HepG2 (cell line): ENCODE data around the gene MEX3A. TPM values are rescaled to one million over a fixed set of nuclear protein-coding genes. Genes with fewer than 3 reads are reported as not detected.

Experiments
- ATAD3A ChIP-seq: sonication (generic); formaldehyde crosslinking; IDR thresholded peaks from 2 replicates; pipeline ENCODE4 v1.4.0; 2020; ENCODE audit warnings: missing genetic modification reagents
- CENPT ChIP-seq: sonication (generic); formaldehyde crosslinking; IDR thresholded peaks from 2 replicates; pipeline ENCODE4 v1.8.0; 2022; ENCODE audit warnings: low read depth, mild to moderate bottlenecking, moderate library complexity, missing genetic modification reagents
- JUND ChIP-seq: sonication (generic); formaldehyde crosslinking; IDR thresholded peaks from 2 replicates; pipeline ENCODE4 v1.8.0; 2022; ENCODE audit warnings: mild to moderate bottlenecking, missing genetic modification reagents
- MATR3 ChIP-seq: sonication (generic); formaldehyde crosslinking; IDR thresholded peaks from 2 replicates; pipeline ENCODE4 v1.4.0; 2020; ENCODE audit warnings: missing genetic modification reagents
- NRL ChIP-seq: sonication (generic); formaldehyde crosslinking; IDR thresholded peaks from 2 replicates; pipeline ENCODE4 v1.5.0; 2020; ENCODE audit warnings: missing genetic modification reagents, mild to moderate bottlenecking, moderate library complexity, borderline replicate concordance
- PAXIP1 ChIP-seq: sonication (generic); formaldehyde crosslinking; conservative IDR thresholded peaks from 2 replicates; pipeline ENCODE4 v1.4.0; 2020; ENCODE audit warnings: mild to moderate bottlenecking, missing genetic modification reagents, moderate library complexity
- SIX1 ChIP-seq: sonication (generic); formaldehyde crosslinking; IDR thresholded peaks from 2 replicates; pipeline ENCODE4 v1.4.0; 2020; ENCODE audit warnings: missing genetic modification reagents, borderline replicate concordance
- TIGD3 ChIP-seq: sonication (generic); formaldehyde crosslinking; IDR thresholded peaks from 2 replicates; pipeline ENCODE4 v1.5.1; 2020; ENCODE audit warnings: mild to moderate bottlenecking, missing genetic modification reagents, borderline replicate concordance
- ZBTB21 ChIP-seq: sonication (generic); formaldehyde crosslinking; IDR thresholded peaks from 2 replicates; pipeline ENCODE4 v1.4.0; 2020; ENCODE audit warnings: missing genetic modification reagents
- ZFP41 ChIP-seq: sonication (generic); formaldehyde crosslinking; IDR thresholded peaks from 2 replicates; pipeline ENCODE4 v1.4.0; 2020; ENCODE audit warnings: mild to moderate bottlenecking, missing genetic modification reagents, borderline replicate concordance
- ZIK1 ChIP-seq: sonication (generic); formaldehyde crosslinking; IDR thresholded peaks from 2 replicates; pipeline ENCODE4 v1.5.0; 2020; ENCODE audit warnings: mild to moderate bottlenecking, low read depth, missing genetic modification reagents, borderline replicate concordance
- ZKSCAN8 ChIP-seq: IDR thresholded peaks from 2 replicates; pipeline ENCODE4 v1.6.1; 2016; ENCODE audit warnings: borderline replicate concordance, missing genetic modification reagents, missing compliant biosample characterization
- ZNF644 ChIP-seq: IDR thresholded peaks from 2 replicates; pipeline ENCODE4 v1.6.1; 2016; ENCODE audit warnings: low read depth
- polyA plus RNA-seq, 8 experiments: library from polyadenylated mRNA; depleted of rRNA in 3 of 8; stranded (reverse) in 7 of 8; unstranded in 1 of 8; fragments of >200 nt; fragmentation: Illumina TruSeq in 4 of 8; extraction: Trizol in 4 of 8; gene quantifications; 2 replicates each; pipeline versions ENCODE4 v1.2.1 to v1.2.3, GENCODE V29; 2011 to 2016; ENCODE audit warnings: low read depth in 4 of 8, missing spikeins in 1 of 8, mixed read lengths in 1 of 8; ENCODE audit not compliant: insufficient read depth in 1 of 8
- total RNA-seq, 5 experiments: library from RNA; depleted of rRNA; stranded (reverse); fragments of >200 nt; fragmentation: Illumina TruSeq; extraction: Trizol; gene quantifications; 2 replicates each; pipeline ENCODE4 v1.2.3, GENCODE V29; 2016; ENCODE audit warnings: low read depth in 1 of 5
- TF ChIP-seq, protein P1 (sequence below): sonication (generic); formaldehyde crosslinking; IDR thresholded peaks from 2 replicates; pipeline ENCODE4 v1.4.0; 2020; ENCODE audit warnings: missing genetic modification reagents

Gene MEX3A
- total and polyA plus RNA-seq, 2 of the 13 experiments (the other 11 are each of a cell fraction or from before 2014, with no cell fraction given): 7.6 to 9.1 TPM

DNA sequence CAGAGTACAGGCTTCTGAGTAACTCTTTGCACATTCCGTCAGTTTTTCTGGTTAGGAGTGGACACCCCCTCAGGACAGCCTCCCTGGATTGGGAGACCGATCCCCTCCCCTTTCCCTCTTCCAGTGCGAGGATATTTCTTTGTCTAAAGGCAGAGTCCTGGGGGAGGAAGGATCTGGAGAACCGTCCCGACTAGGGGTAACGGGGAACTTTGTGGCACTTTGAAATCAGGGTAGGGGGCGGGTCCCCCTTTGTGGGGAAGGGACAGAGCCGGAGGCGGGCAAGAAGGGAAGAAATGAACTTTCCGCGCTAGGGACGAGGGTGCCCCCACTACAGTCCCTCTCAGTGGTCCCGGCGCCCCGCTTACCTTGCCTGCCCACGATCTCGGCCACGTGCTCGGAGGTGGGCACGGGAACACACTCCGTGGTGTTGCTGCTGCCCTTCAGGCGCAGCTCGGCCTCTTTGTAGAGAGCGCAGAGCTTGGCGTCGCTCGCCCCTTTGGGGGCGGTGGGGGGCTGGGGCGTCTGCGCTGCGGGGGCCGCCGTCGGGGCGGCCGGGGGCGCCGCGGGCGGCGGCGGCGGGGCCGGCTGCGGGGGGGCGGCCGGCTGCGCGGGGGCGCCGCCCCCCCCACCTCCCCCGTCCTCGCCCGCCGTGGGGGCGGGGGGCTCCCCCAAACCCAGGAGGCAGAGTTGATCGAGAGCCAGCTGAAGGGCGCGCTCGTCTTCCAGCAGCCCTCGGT is 917 bp downstream of the MEX3A start (continued):
- TF ChIP-seq JUND (no peak), CENPT (CRISPR knock-in tag) (no peak), NRL (CRISPR knock-in tag) (no peak), ATAD3A (CRISPR knock-in tag) (no peak), SIX1 (CRISPR knock-in tag) (no peak), ZFP41 (no peak), ZNF644 (CRISPR knock-in tag) (no peak), ZBTB21 (CRISPR knock-in tag) (no peak), PAXIP1 (CRISPR knock-in tag) (no peak), ZIK1 (CRISPR knock-in tag) (no peak), TIGD3 (CRISPR knock-in tag) (no peak), ZKSCAN8 (CRISPR knock-in tag) (no peak), MATR3 (CRISPR knock-in tag) (no peak)
- TF ChIP-seq, protein P1, sequence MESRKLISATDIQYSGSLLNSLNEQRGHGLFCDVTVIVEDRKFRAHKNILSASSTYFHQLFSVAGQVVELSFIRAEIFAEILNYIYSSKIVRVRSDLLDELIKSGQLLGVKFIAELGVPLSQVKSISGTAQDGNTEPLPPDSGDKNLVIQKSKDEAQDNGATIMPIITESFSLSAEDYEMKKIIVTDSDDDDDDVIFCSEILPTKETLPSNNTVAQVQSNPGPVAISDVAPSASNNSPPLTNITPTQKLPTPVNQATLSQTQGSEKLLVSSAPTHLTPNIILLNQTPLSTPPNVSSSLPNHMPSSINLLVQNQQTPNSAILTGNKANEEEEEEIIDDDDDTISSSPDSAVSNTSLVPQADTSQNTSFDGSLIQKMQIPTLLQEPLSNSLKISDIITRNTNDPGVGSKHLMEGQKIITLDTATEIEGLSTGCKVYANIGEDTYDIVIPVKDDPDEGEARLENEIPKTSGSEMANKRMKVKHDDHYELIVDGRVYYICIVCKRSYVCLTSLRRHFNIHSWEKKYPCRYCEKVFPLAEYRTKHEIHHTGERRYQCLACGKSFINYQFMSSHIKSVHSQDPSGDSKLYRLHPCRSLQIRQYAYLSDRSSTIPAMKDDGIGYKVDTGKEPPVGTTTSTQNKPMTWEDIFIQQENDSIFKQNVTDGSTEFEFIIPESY: no peak
